Heart left ventricle (tissue), 16 donors: ENCODE data around the gene MSLN. TPM values are rescaled to one million over a fixed set of nuclear protein-coding genes. Genes with fewer than 3 reads are reported as not detected.

Experiments
- ATAC-seq, 4 donors: fragments of 200-7000 bp; cut with Tn5 transposase; one replicate each; pipeline ENCODE4 v1.9.1; 2020 to 2022; ENCODE audit warnings: moderate library complexity in 4 of 4, mild to moderate bottlenecking in 3 of 4, moderate number of reproducible peaks in 1 of 4
- DNase-seq, 5 donors: peaks; one replicate each; pipeline ENCODE4 v3.0.0-alpha.2; 2020
- H3K27ac ChIP-seq, 12 donors: fragments of 200-600 bp; sonication (generic) in 4 of 12; one replicate each; pipeline versions ENCODE4 v1.5.0 to v1.8.0; 2016 to 2022; ENCODE audit warnings: mild to moderate bottlenecking in 2 of 12
- H3K27me3 ChIP-seq, 9 donors: fragments of 200-600 bp; sonication (generic) in 2 of 9; one replicate each; pipeline versions ENCODE4 v1.5.1 to v1.8.0; 2016 to 2022; ENCODE audit warnings: mild to moderate bottlenecking in 3 of 9
- H3K36me3 ChIP-seq, 9 donors: fragments of 200-600 bp; sonication (generic) in 2 of 9; one replicate each; pipeline versions ENCODE4 v1.5.0 to v1.8.0; 2018 to 2022; ENCODE audit warnings: mild to moderate bottlenecking in 2 of 9
- H3K4me1 ChIP-seq, 12 donors: fragments of 200-600 bp; sonication (generic) in 4 of 12; one replicate each; pipeline versions ENCODE4 v1.5.0 to v1.8.0; 2016 to 2022; ENCODE audit warnings: mild to moderate bottlenecking in 3 of 12
- H3K4me3 ChIP-seq, 12 donors: fragments of 200-600 bp; sonication (generic) in 4 of 12; one replicate each; pipeline versions ENCODE4 v1.5.0 to v1.8.0; 2017 to 2022; ENCODE audit warnings: mild to moderate bottlenecking in 9 of 12, moderate library complexity in 4 of 12
- H3K9me3 ChIP-seq, 12 donors: fragments of 200-600 bp; sonication (generic) in 4 of 12; one replicate each; pipeline versions ENCODE4 v1.5.0 to v1.8.0; 2016 to 2022; ENCODE audit warnings: mild to moderate bottlenecking in 1 of 12
- CTCF ChIP-seq, 12 donors: fragments of 200-600 bp; sonication (generic) in 4 of 12; IDR thresholded peaks; one replicate each; pipeline versions ENCODE4 v1.5.0 to v1.8.0; 2018 to 2022; ENCODE audit warnings: antibody characterized with exemption in 12 of 12, mild to moderate bottlenecking in 5 of 12
- POLR2A ChIP-seq, 2 donors: fragments of 450-650 bp; IDR thresholded peaks; one replicate each; pipeline ENCODE4 v1.6.1; 2017; ENCODE audit warnings: antibody characterized with exemption in 2 of 2, mild to moderate bottlenecking in 2 of 2, moderate library complexity in 2 of 2
- WGBS, 4 donors: extraction: QIAGEN DNeasy Blood & Tissue Kit in 2 of 4; methylation state at CpG; one replicate each; pipeline versions ENCODE4 v1.1.5 to v1.1.7; 2013 to 2018; 5-methylcytosine and 5-hydroxymethylcytosine counted together
- intact Hi-C, 10 donors: fragments of 100-400 bp; cut with DNase I; formaldehyde crosslinking; loops; one replicate each; pipeline versions ENCODE4 v1.11.1 to v1.14.2; 2022
- polyA plus RNA-seq, 2 donors: library from polyadenylated mRNA; stranded (reverse); fragments of 200-250 nt; gene quantifications; one replicate each; pipeline ENCODE4 v1.2.3, GENCODE V29; 2013
- total RNA-seq, 9 donors: library from RNA; depleted of rRNA in 2 of 9; stranded (reverse); fragments of >200 nt in 2 of 9; fragmentation: NEBNext Ultra II Directional in 3 of 9; extraction: Animal tissue kit (Norgen Biotek cat#: 25700) in 3 of 9; gene quantifications; one replicate each; pipeline versions ENCODE4 v1.1.0 to v1.2.4, GENCODE V29; 2016 to 2023
- donor health status: ischemic (EF 13 %, LVEDD 7.1; RV severe dilation, severe dysfunction).
- donor health status: healthy with polysubstance abuse.
- donor health status: DM: no; HTN: yes; CAD: no.
- donor health status: DM: no; HTN: no; CAD: no.
- donor health status: ischemic (EF 25% LVEDD 6.9; RV normal size, moderate dysfunction).
- donor health status: ischemic (EF 25% LVEDD 5.7; RV mildly dilated, moderate dysfunction).
- donor health status: healthy.
- donor health status: DM: yes; HTN: yes; CAD: no.
- donor health status: ischemic (EF 35%, LVEDD 5.7; RV mildly dilated, moderate dysfunction).
- donor health status: nonischemic (EF 11% LVEDD 7.7; RV severe dilation, severe dysfunction).
- donor health status: DM: yes; HTN: yes; CAD: no.
- donor health status: PGD.
- donor health status: ischemic (EF 29% LVEDD 5.4; RV normal size, mild dysfunction).
- donor health status: nonischemic (EF 23%, LVEDD 6.1; RV moderate dilation, normal function).

MSLN gene
- total and polyA plus RNA-seq, 11 donors = 0.48 to 82.2 (median 0.50) TPM; not detected in 8

GRCh38 chr16:764184-764750 lies 3.7 kb downstream of the MSLN start:
- no peaks in the 10 kb centered on the region for H3K4me1 ChIP-seq
- intact Hi-C loops = no loop called here
- DNase-seq (no peak), ATAC-seq (no peak)
- no peak overlapping the region for H3K27ac ChIP-seq
- H3K4me3 ChIP-seq = no peak overlapping the region
- peaks cover 0 to 20% (median 0%) of the 10 kb centered on the region in 9 donors for H3K27me3 ChIP-seq
- TF ChIP-seq CTCF (IDR thresholded peaks at IDR 0.05) (no peak), POLR2A (IDR thresholded peaks at IDR 0.05) (no peak)
- no peaks in the 10 kb centered on the region for H3K36me3 ChIP-seq
- WGBS, 4 donors = 63 to 69% (median 67%) methylated on average over 19 to 20 of the region's 20 CpGs
- H3K9me3 ChIP-seq = no peaks in the 10 kb centered on the region

- DNase-seq = peak in 1 of 5 donors; percentile 4
- Histone ChIP-seq H3K9me3 (no peaks in the 10 kb centered on the region), H3K4me3 (no peak overlapping the region), H3K27ac (no peak overlapping the region), H3K27me3 (peaks cover 0 to 27% (median 0%) of the 10 kb centered on the region in 9 donors), H3K36me3 (no peaks in the 10 kb centered on the region), H3K4me1 (no peaks in the 10 kb centered on the region)
- no peak for ATAC-seq
- no peak for TF ChIP-seq POLR2A (IDR thresholded peaks at IDR 0.05)
- TF ChIP-seq CTCF (IDR thresholded peaks at IDR 0.05) = no peak
- intact Hi-C loops = no loop called here
- WGBS, 4 donors = 85 to 87% (median 86%) methylated on average over 16 to 38 of the region's 38 CpGs
Measured at GRCh38 chr16:764848-765487, 4.4 kb downstream of the MSLN start.

GRCh38 chr16:765488-765865 lies 4.9 kb downstream of the MSLN start:
- Histone ChIP-seq H3K36me3 (no peaks in the 10 kb centered on the region), H3K27me3 (peaks cover 0 to 28% (median 0%) of the 10 kb centered on the region in 9 donors), H3K4me3 (no peak overlapping the region), H3K9me3 (no peaks in the 10 kb centered on the region), H3K4me1 (no peaks in the 10 kb centered on the region), H3K27ac (no peak overlapping the region)
- DNase-seq (no peak), ATAC-seq (no peak)
- 91 to 95% (median 91%) methylated on average over 20 to 29 of the region's 29 CpGs for WGBS, 4 donors
- no peak for TF ChIP-seq POLR2A (IDR thresholded peaks at IDR 0.05)
- intact Hi-C loops = no loop called here

GRCh38 chr16:766008-766819 lies 5.7 kb downstream of the MSLN start:
- no peaks in the 10 kb centered on the region for H3K4me1 ChIP-seq
- H3K27me3 ChIP-seq = peaks cover 0 to 28% (median 0%) of the 10 kb centered on the region in 9 donors
- WGBS, 4 donors = 82 to 86% (median 83%) methylated on average over 24 to 29 of the region's 29 CpGs
- no peaks in the 10 kb centered on the region for H3K36me3 ChIP-seq
- intact Hi-C loops = no loop called here
- TF ChIP-seq CTCF (IDR thresholded peaks at IDR 0.05) (no peak), POLR2A (IDR thresholded peaks at IDR 0.05) (no peak)
- ATAC-seq = no peak
- peak in 1 of 5 donors; percentile 2 for DNase-seq
- no peak overlapping the region for H3K4me3 ChIP-seq
- no peaks in the 10 kb centered on the region for H3K9me3 ChIP-seq
- H3K27ac ChIP-seq = no peak overlapping the region
